Activated CD4-positive, alpha-beta T cell treated with anti-CD3 and anti-CD28 coated beads for 1 hour (primary cell): ENCODE results near the gene PLPP4.

Experiments
- DNase-seq: peaks from one replicate; pipeline ENCODE4 v3.0.0-alpha.2; 2020

PLPP4 gene

DNA sequence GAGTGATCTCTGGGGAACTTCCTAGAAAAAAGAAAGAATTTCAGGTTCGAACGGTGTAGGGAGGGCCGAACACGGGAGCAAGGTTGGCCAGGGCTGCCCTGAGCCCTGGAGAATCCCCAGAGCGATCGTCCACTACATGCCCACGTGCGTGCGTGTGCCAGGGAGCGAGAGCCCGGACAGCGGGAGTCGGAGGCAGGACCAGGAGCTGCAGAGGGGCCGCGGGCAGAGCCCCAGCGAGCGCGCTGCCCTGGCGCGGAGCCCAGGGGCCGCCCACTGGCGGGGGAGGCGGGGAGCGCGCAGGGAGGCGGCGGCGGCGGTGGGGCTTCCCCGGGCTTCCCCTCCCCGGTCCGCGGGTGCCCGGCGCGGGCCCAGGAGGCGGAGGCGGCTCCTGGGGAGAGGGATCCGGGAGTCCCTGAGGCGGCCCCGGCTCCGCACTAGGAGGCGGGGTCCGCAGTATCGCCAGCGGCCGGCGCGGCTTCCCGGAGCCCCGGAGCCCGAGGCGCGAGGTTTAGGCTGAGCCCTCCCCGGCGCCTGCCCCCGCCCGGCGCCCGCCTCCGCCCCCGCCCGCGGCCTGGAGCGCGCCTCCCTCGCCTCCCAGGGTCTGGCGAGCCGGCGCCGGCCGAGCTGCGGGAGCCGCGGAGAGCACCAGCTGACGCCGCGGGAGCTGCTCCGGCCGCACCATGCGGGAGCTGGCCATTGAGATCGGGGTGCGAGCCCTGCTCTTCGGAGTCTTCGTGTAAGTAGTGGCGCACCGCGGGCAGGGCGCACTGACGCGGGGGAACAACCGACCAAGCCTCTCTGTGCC lies at the start of gene PLPP4:
PLPP4 (plus strand) TSS at position 602 of the 805 bp plus-strand sequence; CDS start at position 681, 79 bp downstream.
- DNase-seq, result no peak

DNA sequence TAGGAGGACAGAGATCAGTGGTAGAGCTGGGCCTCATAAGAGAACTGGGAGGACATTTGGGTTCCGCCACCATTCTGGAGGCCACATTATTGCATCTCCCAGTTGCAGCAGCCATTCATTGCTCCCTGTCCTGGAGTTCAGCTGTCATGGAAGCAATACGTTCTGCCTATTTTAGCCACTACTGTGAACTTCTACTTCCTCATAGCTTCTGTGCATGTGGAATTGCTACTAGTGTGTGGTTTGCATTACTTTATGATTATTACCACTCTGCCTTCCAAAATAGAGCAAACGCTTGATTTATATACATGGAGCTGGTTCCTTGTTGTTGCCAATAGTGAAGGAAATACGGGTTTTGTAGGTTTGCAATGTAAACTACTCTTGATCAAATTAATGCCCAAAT lies 47.2 kb upstream of the PLPP4 start:
- no peak for DNase-seq

- no peak for DNase-seq
These were observed 42.1 kb upstream of the PLPP4 start for GRCh38 chr10:120414946-120415345.

- DNase-seq, result no peak
These were observed 41.2 kb upstream of the PLPP4 start for GRCh38 chr10:120415709-120416330.

GRCh38 chr10:120420421-120420820 lies 36.6 kb upstream of the PLPP4 start:
- DNase-seq, result no peak

GRCh38 chr10:120421250-120421649 lies 35.8 kb upstream of the PLPP4 start:
- DNase-seq, result no peak

DNA sequence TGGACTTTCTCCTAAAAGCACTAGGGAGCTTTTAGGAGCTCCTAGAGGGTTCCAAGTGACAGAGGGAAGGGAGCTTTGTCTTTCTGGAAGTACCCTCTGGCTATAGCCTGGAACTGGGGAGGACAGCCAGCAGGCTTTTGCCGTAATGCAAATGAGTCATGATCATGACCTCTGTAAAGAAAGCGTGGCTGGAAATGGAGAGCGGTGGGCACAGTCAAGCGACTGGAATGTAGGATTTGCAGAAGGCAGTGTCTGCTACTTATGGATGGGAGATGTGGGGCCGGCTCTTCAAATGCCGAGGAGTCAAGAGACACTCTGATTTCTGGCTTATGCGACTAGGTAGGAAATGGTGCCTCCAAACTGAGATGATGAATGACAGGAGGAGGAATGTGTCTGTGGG lies 34.6 kb upstream of the PLPP4 start:
- DNase-seq, result no peak

DNA sequence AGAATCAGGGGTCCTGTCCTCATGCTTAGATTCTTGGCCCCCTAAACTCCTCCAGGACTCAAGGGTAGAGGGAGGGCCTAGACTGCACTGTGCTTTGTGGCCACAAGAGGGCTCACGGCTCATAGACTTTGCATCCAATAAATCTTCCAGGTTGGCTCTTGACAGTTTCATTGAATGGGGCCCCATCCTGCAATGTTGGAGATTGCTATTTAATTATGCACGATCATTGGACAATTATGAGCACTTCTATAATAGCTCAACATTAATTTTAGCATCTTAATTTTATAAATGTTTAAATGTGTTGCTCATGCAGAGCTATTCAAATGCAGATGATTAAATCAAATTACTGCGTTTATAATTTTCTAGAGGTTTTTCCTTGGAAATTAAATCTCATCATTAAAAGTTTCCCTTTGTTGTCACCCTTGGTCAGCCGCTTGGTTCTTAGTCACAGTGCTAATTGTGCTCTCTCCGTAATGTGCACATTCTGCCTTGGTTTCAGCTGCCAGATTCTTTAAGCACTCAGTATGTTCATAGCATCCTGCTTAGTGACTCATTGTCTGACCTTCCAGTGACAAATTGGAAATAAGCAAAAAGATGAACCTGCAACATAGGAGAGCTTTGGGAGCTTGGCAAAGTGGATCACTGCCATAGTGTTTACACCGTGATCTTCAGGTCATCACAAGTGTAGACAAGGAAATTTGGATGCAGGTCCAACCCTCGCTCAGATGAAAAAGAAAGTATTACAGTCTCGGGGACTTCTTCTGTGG lies 33.4 kb upstream of the PLPP4 start:
- no peak for DNase-seq

DNA sequence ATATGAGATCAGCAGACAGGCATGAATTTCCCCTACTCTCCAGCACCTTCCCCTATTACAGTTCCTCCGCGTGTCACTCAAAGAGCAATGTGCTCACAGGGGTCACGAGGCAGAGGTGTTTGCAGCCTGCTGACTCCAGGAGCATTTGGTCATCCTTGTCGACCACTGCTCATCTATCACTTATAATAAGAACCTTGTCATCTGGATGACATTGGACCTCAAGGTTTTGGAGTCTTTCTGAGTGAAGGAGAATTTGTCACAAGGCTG lies 32.9 kb upstream of the PLPP4 start:
- no peak for DNase-seq

GRCh38 chr10:120426306-120426705 lies 30.7 kb upstream of the PLPP4 start:
- no peak for DNase-seq

GRCh38 chr10:120428754-120429153 lies 28.3 kb upstream of the PLPP4 start:
- DNase-seq, result no peak

DNA sequence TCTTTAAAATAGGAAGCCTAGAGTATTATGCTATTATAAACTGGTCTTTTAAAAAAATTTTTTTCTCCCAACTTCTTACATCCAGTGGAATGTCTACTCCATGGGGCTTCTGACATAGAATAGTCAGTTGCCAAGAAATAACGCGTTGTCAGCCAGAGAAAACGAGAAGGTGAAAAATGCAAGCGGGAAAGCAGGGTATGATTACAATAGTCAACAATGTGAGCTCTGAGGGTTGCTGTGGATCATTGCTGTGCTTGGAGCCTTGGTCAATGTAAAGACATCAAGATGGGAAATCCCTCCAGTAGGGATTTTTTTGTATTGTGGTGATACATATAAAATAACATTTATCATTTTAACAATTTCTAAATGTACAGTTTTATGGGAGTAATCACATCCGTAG lies 27.6 kb upstream of the PLPP4 start:
- no peak for DNase-seq

GRCh38 chr10:120431251-120431651 lies 25.8 kb upstream of the PLPP4 start:
- DNase-seq, result no peak

- DNase-seq, result no peak
These were observed 24.8 kb upstream of the PLPP4 start for GRCh38 chr10:120432209-120432608.

- DNase-seq, result no peak
These were observed 23.9 kb upstream of the PLPP4 start for GRCh38 chr10:120433141-120433540.

GRCh38 chr10:120436439-120437112 lies 20.5 kb upstream of the PLPP4 start:
- DNase-seq, result no peak

DNA sequence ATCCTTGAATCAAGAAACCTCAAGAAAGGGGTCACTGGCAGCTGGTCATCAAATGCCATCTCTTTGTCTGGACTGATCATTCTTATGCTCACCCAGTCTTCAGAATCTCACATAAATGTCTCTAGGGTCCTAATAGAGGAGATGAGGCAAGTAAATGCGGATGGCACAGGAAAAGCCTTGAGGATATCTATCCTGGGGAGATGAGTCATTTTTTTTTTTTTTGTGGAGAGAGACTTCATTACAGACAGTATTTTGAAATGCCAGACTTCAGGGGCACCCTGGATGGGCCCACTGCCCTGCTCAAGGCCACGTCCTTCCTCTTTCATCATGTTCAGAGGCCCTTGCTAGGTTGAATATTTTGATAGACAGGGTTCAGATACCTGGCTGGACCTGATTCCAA lies 19.5 kb upstream of the PLPP4 start:
- DNase-seq, result no peak

DNA sequence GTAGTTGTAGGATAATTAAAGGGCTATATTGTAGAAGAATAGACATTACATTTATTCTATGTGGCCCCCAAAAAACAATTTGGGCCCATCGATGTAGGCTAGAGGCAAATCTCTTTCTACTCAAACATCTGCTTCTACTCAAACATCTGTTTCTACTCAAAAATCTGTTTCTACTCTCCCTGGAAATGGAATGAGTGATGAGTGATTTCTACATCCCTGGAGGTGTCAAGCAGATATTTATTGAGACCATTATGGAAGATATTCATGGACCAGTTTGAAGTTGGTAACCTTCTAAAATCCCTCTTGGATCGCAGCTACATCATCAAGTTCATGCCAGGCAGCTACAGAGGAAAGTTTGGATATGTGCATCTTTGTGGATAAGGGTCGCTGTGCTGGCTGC lies 5.1 kb upstream of the PLPP4 start:
- no peak for DNase-seq

DNA sequence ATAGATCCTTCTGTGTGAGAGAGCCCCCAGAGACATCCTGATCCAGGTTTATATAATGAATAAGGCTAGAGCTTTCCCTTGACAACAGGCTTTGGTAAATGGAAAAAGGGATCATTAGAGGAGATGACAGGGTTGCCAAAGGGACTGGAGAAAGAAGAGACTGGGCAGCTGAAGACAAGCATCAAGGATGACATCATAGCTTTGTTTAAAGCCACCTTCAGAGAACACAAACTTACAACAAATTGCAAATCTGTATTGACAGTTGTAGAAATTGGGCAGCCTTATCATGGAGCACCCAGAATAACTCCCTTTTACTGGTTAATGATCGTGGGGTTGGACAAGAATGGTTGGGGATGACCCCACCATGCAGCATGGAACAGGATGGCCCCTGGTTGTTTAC lies 3.7 kb upstream of the PLPP4 start:
- DNase-seq, result no peak

DNA sequence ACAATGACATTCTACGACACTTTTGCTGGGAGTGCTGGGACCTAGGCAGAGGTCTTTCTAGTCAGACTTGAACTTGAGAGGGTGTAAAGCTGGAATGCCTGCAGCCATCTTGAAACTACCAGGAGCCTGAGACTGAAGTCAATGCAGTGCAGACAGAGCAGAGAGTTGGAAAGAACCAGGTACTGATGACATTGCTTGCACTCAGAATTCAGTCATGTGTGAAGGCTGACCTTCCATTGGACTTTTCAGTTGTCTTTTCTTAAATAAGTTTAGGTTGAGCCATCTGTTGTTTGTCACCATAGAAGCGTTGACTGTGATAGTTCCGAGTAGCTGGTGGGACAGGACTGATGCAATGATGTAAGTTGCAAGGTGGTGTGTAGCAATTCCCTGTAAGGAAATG lies 3.1 kb upstream of the PLPP4 start:
- no peak for DNase-seq

GRCh38 chr10:120455004-120455403 lies 2.0 kb upstream of the PLPP4 start:
- DNase-seq, result no peak

- no peak for DNase-seq
These were observed 1.4 kb upstream of the PLPP4 start for GRCh38 chr10:120455606-120456005.

DNA sequence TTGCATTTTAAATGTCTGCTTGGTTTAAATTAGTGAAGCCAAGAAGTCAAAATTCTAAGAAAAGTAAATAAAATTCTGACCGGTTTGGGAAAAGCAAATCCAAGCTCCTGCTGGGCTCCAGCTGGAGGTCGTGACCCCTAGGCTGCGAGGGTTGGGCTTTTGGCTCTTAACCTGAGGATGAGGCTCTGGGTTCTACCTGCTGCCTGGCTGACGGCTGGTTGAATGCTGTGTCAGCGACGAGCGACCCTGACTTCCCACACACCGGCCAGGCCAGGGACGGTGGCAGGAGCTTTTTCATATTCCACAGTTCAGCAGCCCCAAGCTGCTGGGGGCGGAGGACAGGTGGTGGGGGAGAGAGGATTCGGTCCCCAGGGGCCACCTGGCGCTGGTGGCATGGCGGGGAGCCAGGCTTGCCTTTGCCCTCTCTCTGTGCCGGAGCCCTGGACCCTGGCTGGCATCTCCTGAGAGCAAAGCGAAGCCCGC lies 843 bp upstream of the PLPP4 start:
- DNase-seq, result no peak
